ENCODE measurements around the gene TRPT1.

Gene TRPT1

DNA sequence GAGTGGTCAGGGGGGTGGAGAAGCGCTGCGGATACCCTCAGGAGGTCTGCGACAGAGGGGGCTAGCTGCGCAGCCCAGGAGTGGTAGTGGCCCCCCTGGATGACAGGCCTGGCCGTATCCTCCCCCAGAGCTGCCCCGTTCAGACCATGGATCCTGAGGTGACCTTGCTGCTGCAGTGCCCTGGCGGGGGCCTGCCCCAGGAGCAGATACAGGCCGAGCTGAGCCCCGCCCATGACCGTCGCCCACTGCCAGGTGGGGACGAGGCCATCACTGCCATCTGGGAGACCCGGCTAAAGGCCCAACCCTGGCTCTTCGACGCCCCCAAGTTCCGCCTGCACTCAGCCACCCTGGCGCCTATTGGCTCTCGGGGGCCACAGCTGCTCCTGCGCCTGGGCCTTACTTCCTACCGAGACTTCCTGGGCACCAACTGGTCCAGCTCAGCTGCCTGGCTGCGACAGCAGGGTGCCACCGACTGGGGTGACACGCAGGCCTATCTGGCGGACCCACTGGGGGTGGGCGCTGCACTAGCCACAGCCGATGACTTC is 593 bp upstream of the TRPT1 start:
- H3K4me1 ChIP-seq (ENCODE audit: control insufficient read depth, insufficient read depth, low read length) = peaks cover 46% of the 10 kb centered on the region
- peak overlapping the region; percentile 73 for H3K27ac ChIP-seq (ENCODE audit: low read length)
- H3K4me3 ChIP-seq (ENCODE audit: low read length in 2 of 2) = peak overlapping the region; percentile 93
- H3K27me3 ChIP-seq (ENCODE audit: control insufficient read depth in 1 of 2, insufficient read depth in 2 of 2, low read length in 2 of 2) = no peaks in the 10 kb centered on the region
- H3K9ac ChIP-seq (ENCODE audit: low read length in 2 of 2) = peak overlapping the region; percentile 91 to 98
- H3K36me3 ChIP-seq (ENCODE audit: control insufficient read depth in 2 of 2, insufficient read depth in 2 of 2, low read length in 2 of 2) = peaks cover 0 to 9% of the 10 kb centered on the region in 2 donors
- no peaks in the 10 kb centered on the region for H3K9me3 ChIP-seq (ENCODE audit: control insufficient read depth in 2 of 2, low read length in 2 of 2)

DNA sequence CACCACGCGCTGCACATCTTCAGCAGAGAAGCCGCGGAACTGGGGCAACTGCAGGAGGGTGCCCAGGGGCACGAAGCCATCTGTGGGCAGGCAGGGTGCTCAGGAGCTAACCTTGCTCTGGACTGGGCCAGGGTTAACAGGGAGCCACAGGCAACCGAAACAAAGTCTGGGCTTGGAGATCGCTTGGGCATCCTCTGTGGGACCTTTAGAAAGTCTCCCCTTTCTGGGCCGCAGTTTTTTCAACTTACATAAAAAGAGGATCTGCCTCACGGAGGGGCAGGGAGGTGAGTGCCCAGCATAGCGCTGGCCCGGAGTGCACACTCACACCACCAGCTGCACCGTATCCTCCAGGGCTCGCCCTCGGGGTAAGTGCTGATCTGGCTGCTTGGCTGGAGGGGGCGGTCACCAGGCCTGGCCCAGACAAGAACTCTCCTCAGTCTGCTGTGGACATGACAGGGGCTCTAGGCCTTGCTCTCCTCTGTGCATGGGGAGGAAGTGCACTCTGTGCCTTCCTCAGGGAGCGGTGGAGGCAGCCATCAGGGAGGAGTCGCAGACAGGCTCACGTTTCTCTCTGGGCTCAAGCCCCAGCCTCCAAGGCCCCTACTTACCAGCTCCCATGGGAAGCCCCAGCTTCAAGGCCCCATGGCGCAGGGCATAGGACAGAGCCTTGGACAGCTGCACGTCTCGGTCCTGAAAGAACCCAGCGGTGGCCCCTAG is 937 bp downstream of the TRPT1 start:
- Histone ChIP-seq H3K27ac (ENCODE audit: low read length) (peak overlapping the region; percentile 73), H3K27me3 (ENCODE audit: control insufficient read depth in 1 of 2, insufficient read depth in 2 of 2, low read length in 2 of 2) (no peaks in the 10 kb centered on the region), H3K4me3 (ENCODE audit: low read length in 2 of 2) (peak overlapping the region; percentile 93), H3K4me1 (ENCODE audit: control insufficient read depth, insufficient read depth, low read length) (peaks cover 38% of the 10 kb centered on the region), H3K36me3 (ENCODE audit: control insufficient read depth in 2 of 2, insufficient read depth in 2 of 2, low read length in 2 of 2) (peaks cover 0 to 9% of the 10 kb centered on the region in 2 donors), H3K9me3 (ENCODE audit: control insufficient read depth in 2 of 2, low read length in 2 of 2) (no peaks in the 10 kb centered on the region), H3K9ac (ENCODE audit: low read length in 2 of 2) (peak overlapping the region; percentile 86 to 98)

DNA sequence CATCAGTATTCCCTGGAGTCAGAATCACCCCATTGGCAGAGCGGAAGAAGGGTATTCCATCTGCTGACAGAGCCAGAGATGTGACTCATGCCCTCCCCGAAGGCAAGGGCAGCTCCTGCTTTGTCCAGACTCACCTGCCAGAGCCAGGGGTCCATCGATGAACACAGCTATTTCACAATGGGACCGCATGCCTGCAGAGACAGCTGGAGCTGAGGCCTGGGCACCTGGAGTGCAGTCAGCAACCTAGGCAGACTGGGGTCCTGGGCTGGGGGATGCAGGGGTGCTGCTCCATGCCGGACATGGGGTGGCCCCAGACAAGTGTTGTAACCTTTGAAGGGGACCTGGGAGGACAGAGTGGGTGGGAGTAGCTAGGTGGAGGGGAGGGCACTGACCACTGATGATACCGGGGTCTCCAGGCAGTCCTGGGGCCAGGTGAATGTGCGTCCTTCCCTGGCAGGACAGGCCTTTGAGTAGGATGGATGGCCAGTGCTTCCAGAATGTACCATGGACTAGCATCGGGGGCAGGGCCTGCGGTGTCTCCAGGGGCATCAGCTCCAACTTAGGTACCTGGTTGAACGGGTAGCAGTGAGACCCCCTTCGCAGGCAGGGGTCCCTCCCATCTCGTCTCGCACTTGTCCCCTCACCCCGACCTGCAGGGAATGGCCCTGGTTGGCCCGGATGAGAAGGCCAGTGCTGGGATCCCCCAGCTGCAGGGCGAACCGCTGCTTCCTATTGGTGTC is 1.7 kb downstream of the TRPT1 start:
- no peak overlapping the region for H3K9ac ChIP-seq (ENCODE audit: low read length in 2 of 2)
- no peaks in the 10 kb centered on the region for H3K9me3 ChIP-seq (ENCODE audit: control insufficient read depth in 2 of 2, low read length in 2 of 2)
- H3K36me3 ChIP-seq (ENCODE audit: control insufficient read depth in 2 of 2, insufficient read depth in 2 of 2, low read length in 2 of 2) = peaks cover 0 to 9% of the 10 kb centered on the region in 2 donors
- no peak overlapping the region for H3K4me3 ChIP-seq (ENCODE audit: low read length in 2 of 2)
- no peak overlapping the region for H3K27ac ChIP-seq (ENCODE audit: low read length)
- no peaks in the 10 kb centered on the region for H3K27me3 ChIP-seq (ENCODE audit: control insufficient read depth in 1 of 2, insufficient read depth in 2 of 2, low read length in 2 of 2)
- peaks cover 30% of the 10 kb centered on the region for H3K4me1 ChIP-seq (ENCODE audit: control insufficient read depth, insufficient read depth, low read length)

DNA sequence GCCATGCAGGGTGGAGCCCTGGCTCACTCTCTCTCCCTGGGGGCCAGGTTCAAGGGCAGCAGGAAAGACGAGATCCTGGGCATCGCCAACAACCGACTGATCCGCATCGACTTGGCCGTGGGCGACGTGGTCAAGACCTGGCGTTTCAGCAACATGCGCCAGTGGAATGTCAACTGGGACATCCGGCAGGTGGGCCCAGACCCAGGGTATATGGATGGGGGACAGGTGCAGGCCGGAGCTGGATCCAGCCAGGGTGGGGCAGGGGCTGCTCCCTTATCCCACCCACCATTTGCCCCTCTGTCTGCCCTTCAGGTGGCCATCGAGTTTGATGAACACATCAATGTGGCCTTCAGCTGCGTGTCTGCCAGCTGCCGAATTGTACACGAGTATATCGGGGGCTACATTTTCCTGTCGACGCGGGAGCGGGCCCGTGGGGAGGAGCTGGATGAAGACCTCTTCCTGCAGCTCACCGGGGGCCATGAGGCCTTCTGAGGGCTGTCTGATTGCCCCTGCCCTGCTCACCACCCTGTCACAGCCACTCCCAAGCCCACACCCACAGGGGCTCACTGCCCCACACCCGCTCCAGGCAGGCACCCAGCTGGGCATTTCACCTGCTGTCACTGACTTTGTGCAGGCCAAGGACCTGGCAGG is 2.9 kb downstream of the TRPT1 start:
- Histone ChIP-seq H3K4me1 (ENCODE audit: control insufficient read depth, insufficient read depth, low read length) (peaks cover 28% of the 10 kb centered on the region), H3K27ac (ENCODE audit: low read length) (no peak overlapping the region), H3K27me3 (ENCODE audit: control insufficient read depth in 1 of 2, insufficient read depth in 2 of 2, low read length in 2 of 2) (no peaks in the 10 kb centered on the region)

DNA sequence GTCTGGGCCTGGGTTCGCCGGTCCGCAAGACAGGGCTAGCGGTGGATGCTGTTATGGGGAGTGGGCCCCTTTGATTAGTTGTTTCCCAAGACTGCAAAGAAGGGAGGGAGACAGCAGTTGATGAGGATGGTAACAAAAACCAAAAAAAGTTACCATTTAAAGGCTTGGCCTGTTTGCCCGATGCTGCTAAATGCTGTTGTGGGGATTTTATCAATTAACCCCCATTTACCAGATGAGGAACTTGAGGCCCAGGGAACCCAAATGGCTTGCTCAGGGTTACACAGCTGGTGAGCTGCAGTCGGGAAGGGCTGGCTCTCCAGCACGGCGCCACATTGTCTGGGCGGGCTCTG is 3.4 kb downstream of the TRPT1 start:
- Histone ChIP-seq H3K9me3 (ENCODE audit: control insufficient read depth in 2 of 2, low read length in 2 of 2) (no peaks in the 10 kb centered on the region), H3K4me1 (ENCODE audit: control insufficient read depth, insufficient read depth, low read length) (peaks cover 27% of the 10 kb centered on the region), H3K4me3 (ENCODE audit: low read length in 2 of 2) (no peak overlapping the region), H3K9ac (ENCODE audit: low read length in 2 of 2) (no peak overlapping the region), H3K27ac (ENCODE audit: low read length) (no peak overlapping the region), H3K27me3 (ENCODE audit: control insufficient read depth in 1 of 2, insufficient read depth in 2 of 2, low read length in 2 of 2) (no peaks in the 10 kb centered on the region), H3K36me3 (ENCODE audit: control insufficient read depth in 2 of 2, insufficient read depth in 2 of 2, low read length in 2 of 2) (peaks cover 0 to 9% of the 10 kb centered on the region in 2 donors)

More for the DNA sequence above, 2.9 kb downstream of the TRPT1 start:
- no peak overlapping the region for H3K9ac ChIP-seq (ENCODE audit: low read length in 2 of 2)
- peaks cover 0 to 9% of the 10 kb centered on the region in 2 donors for H3K36me3 ChIP-seq (ENCODE audit: control insufficient read depth in 2 of 2, insufficient read depth in 2 of 2, low read length in 2 of 2)
- no peak overlapping the region for H3K4me3 ChIP-seq (ENCODE audit: low read length in 2 of 2)
- no peaks in the 10 kb centered on the region for H3K9me3 ChIP-seq (ENCODE audit: control insufficient read depth in 2 of 2, low read length in 2 of 2)

DNA sequence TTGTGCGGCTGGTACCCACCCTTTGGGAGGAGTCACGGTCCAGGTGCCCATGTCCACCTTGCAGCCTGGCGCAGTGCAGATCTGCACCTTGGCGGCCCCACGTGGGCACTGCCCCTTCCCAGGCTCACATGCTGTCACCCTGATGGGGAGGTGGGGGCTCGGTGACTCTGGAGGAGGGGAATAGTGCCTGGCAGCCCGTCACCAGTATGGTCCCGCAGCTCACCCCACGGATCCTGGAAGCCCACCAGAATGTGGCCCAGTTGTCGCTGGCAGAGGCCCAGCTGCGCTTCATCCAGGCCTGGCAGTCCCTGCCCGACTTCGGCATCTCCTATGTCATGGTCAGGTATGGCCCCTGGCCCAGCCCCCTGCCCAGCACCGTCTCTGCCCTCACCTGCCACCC is 5.2 kb downstream of the TRPT1 start:
- H3K4me1 ChIP-seq (ENCODE audit: control insufficient read depth, insufficient read depth, low read length) = peaks cover 14% of the 10 kb centered on the region
- H3K27ac ChIP-seq (ENCODE audit: low read length) = no peak overlapping the region
- H3K9me3 ChIP-seq (ENCODE audit: control insufficient read depth in 2 of 2, low read length in 2 of 2) = no peaks in the 10 kb centered on the region
- H3K9ac ChIP-seq (ENCODE audit: low read length in 2 of 2) = no peak overlapping the region
- H3K27me3 ChIP-seq (ENCODE audit: control insufficient read depth in 1 of 2, insufficient read depth in 2 of 2, low read length in 2 of 2) = no peaks in the 10 kb centered on the region
- H3K36me3 ChIP-seq (ENCODE audit: control insufficient read depth in 2 of 2, insufficient read depth in 2 of 2, low read length in 2 of 2) = peaks cover 0 to 9% of the 10 kb centered on the region in 2 donors
- no peak overlapping the region for H3K4me3 ChIP-seq (ENCODE audit: low read length in 2 of 2)

DNA sequence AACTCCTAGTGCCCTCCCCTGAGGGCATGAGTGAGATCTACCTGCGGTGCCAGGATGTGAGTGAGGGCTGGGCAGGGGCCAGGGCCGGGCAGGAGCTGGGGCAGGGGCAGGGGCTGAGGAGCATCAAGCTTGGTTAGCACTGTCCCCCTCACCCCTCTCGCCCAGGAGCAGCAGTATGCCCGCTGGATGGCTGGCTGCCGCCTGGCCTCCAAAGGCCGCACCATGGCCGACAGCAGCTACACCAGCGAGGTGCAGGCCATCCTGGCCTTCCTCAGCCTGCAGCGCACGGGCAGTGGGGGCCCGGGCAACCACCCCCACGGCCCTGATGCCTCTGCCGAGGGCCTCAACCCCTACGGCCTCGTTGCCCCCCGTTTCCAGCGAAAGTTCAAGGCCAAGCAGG is 5.7 kb downstream of the TRPT1 start:
- no peaks in the 10 kb centered on the region for H3K9me3 ChIP-seq (ENCODE audit: control insufficient read depth in 2 of 2, low read length in 2 of 2)
- peaks cover 0 to 9% of the 10 kb centered on the region in 2 donors for H3K36me3 ChIP-seq (ENCODE audit: control insufficient read depth in 2 of 2, insufficient read depth in 2 of 2, low read length in 2 of 2)
- H3K27ac ChIP-seq (ENCODE audit: low read length) = no peak overlapping the region
- no peak overlapping the region for H3K4me3 ChIP-seq (ENCODE audit: low read length in 2 of 2)
- H3K27me3 ChIP-seq (ENCODE audit: control insufficient read depth in 1 of 2, insufficient read depth in 2 of 2, low read length in 2 of 2) = no peaks in the 10 kb centered on the region
- H3K9ac ChIP-seq (ENCODE audit: low read length in 2 of 2) = no peak overlapping the region
- H3K4me1 ChIP-seq (ENCODE audit: control insufficient read depth, insufficient read depth, low read length) = peaks cover 8% of the 10 kb centered on the region

DNA sequence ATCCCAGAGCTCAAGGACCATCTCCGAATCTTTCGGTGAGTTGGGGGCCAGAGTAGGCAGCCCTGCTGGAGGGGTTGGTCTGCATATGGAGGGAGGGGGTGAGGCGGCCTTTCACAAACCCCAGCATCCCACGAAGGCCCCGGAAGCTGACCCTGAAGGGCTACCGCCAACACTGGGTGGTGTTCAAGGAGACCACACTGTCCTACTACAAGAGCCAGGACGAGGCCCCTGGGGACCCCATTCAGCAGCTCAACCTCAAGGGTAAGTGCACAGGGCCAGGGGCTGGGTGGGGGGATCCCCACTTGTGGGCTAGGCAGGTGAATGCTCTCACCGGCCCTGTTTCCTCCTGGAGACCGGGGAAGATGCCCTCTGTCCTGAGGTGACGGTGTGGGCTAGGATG is 6.2 kb downstream of the TRPT1 start:
- Histone ChIP-seq H3K27ac (ENCODE audit: low read length) (no peak overlapping the region), H3K27me3 (ENCODE audit: control insufficient read depth in 1 of 2, insufficient read depth in 2 of 2, low read length in 2 of 2) (no peaks in the 10 kb centered on the region), H3K9me3 (ENCODE audit: control insufficient read depth in 2 of 2, low read length in 2 of 2) (no peaks in the 10 kb centered on the region), H3K36me3 (ENCODE audit: control insufficient read depth in 2 of 2, insufficient read depth in 2 of 2, low read length in 2 of 2) (peaks cover 0 to 9% of the 10 kb centered on the region in 2 donors), H3K4me1 (ENCODE audit: control insufficient read depth, insufficient read depth, low read length) (peaks cover 3% of the 10 kb centered on the region), H3K9ac (ENCODE audit: low read length in 2 of 2) (no peak overlapping the region), H3K4me3 (ENCODE audit: low read length in 2 of 2) (no peak overlapping the region)

DNA sequence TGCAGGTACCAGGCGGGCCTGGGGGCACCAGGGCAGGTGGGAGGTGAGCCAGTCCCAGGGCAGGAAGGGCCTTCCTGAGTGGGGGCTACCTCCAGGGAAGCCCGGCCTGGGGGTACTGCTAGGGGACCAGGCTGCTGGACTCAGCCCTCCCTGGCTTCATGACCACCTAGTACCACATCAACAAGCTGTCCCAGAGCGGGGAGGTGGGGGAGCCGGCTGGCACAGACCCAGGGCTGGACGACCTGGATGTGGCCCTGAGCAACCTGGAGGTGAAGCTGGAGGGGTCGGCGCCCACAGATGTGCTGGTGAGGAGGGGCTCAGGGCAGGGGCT is 6.7 kb downstream of the TRPT1 start:
- Histone ChIP-seq H3K4me1 (ENCODE audit: control insufficient read depth, insufficient read depth, low read length) (no peaks in the 10 kb centered on the region), H3K4me3 (ENCODE audit: low read length in 2 of 2) (no peak overlapping the region), H3K9ac (ENCODE audit: low read length in 2 of 2) (no peak overlapping the region), H3K36me3 (ENCODE audit: control insufficient read depth in 2 of 2, insufficient read depth in 2 of 2, low read length in 2 of 2) (peaks cover 0 to 9% of the 10 kb centered on the region in 2 donors), H3K27ac (ENCODE audit: low read length) (no peak overlapping the region), H3K27me3 (ENCODE audit: control insufficient read depth in 1 of 2, insufficient read depth in 2 of 2, low read length in 2 of 2) (no peaks in the 10 kb centered on the region), H3K9me3 (ENCODE audit: control insufficient read depth in 2 of 2, low read length in 2 of 2) (no peaks in the 10 kb centered on the region)

DNA sequence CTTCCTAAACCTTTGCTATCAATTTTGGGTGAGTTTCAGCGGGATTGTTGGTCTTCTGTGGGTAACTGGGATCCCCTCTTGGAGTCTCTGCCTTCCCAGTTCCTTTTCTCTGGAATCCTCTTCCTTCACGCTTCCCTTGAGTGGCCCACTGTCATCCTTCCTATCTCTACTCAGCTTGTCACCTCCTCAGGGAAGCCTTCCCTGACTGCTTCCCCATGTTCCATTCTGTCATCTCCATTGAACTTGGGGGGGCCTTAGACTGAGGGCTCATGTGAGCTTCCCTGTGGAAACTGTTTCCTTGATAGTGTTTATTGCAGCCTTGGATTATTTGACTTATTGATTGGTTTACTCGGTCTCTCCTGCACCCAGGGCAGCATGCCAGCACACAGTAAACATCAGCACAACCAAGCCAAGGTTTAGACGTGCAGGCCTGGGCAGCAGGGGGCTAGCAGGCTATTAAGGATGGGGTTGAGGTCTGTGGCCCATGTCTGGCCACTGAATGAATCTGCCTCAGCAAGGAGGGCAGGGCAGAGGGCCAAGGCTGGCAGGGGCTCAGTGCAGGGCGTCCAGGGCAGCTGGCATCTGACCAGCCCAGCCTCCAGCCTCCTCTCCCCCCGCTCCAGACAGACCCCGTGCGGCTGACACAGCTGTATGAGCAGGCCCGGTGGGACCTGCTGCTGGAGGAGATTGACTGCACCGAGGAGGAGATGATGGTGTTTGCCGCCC is 7.2 kb downstream of the TRPT1 start:
- Histone ChIP-seq H3K27ac (ENCODE audit: low read length) (no peak overlapping the region), H3K4me3 (ENCODE audit: low read length in 2 of 2) (no peak overlapping the region), H3K9ac (ENCODE audit: low read length in 2 of 2) (no peak overlapping the region), H3K36me3 (ENCODE audit: control insufficient read depth in 2 of 2, insufficient read depth in 2 of 2, low read length in 2 of 2) (peaks cover 0 to 6% of the 10 kb centered on the region in 2 donors), H3K9me3 (ENCODE audit: control insufficient read depth in 2 of 2, low read length in 2 of 2) (no peaks in the 10 kb centered on the region), H3K4me1 (ENCODE audit: control insufficient read depth, insufficient read depth, low read length) (no peaks in the 10 kb centered on the region), H3K27me3 (ENCODE audit: control insufficient read depth in 1 of 2, insufficient read depth in 2 of 2, low read length in 2 of 2) (no peaks in the 10 kb centered on the region)

Data from stomach smooth muscle (tissue), 2 donors.